ENCODE results near the gene CAPRIN2. TPM values are rescaled to one million over a fixed set of nuclear protein-coding genes. Genes with fewer than 3 reads are reported as not detected.

The CAPRIN2 gene
- total RNA-seq, 1 donor, result 18.3 TPM

GRCh38 chr12:30748147-30748546 lies 6.6 kb downstream of the CAPRIN2 start:
- Histone ChIP-seq H3K4me1 (ENCODE audit: insufficient read depth, low read length) (peaks cover under 1% of the 10 kb centered on the region), H3K4me3 (ENCODE audit: low read length) (no peak overlapping the region), H3K9me3 (ENCODE audit: low read depth, low read length) (no peaks in the 10 kb centered on the region), H3K27me3 (ENCODE audit: insufficient read depth, low read length) (no peaks in the 10 kb centered on the region)

DNA sequence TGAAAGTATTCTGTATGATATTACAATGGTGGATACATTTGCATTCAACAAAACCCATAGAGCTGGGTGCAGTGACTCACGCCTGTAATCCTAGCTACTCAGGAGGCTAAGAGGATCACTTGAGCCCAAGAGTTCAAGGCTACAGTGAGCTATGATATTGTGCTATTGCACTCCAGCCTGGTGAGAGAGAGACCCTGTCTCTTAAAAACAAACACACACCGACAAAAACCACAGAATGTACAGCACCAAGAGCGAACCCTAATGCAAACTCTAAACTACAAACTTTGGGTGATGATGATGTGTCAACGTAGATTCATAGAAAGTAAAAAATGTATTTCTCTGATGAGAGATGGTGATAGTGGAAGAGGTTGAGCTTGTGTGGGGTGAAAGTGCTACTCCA lies 8.6 kb downstream of the CAPRIN2 start:
- Histone ChIP-seq H3K4me3 (ENCODE audit: low read length) (no peak overlapping the region), H3K27me3 (ENCODE audit: insufficient read depth, low read length) (no peaks in the 10 kb centered on the region), H3K9me3 (ENCODE audit: low read depth, low read length) (no peaks in the 10 kb centered on the region), H3K4me1 (ENCODE audit: insufficient read depth, low read length) (no peaks in the 10 kb centered on the region)

DNA sequence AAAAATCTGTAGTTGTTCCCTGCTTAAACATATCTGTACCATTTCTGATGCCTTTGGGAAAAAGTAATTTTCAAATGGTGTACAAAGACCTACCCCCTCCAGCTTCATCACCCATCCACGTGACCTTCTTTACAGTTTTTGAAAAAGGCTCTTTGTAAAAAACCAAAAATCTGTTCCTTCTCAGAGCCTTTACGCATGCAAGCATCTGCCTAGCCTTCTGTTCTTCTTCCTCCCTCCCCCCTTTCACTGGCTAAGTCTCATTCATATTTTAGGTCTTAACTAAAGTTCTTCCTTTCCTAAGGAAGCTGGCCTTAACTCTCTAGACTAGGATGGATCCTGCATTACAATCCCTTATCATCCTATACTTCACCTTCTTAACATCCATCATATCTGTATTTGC lies 10.4 kb downstream of the CAPRIN2 start:
- Histone ChIP-seq H3K27me3 (ENCODE audit: insufficient read depth, low read length) (no peaks in the 10 kb centered on the region), H3K4me3 (ENCODE audit: low read length) (no peak overlapping the region), H3K9me3 (ENCODE audit: low read depth, low read length) (no peaks in the 10 kb centered on the region), H3K4me1 (ENCODE audit: insufficient read depth, low read length) (no peaks in the 10 kb centered on the region)

- Histone ChIP-seq H3K27me3 (ENCODE audit: insufficient read depth, low read length) (no peaks in the 10 kb centered on the region), H3K4me3 (ENCODE audit: low read length) (no peak overlapping the region), H3K4me1 (ENCODE audit: insufficient read depth, low read length) (no peaks in the 10 kb centered on the region), H3K9me3 (ENCODE audit: low read depth, low read length) (no peaks in the 10 kb centered on the region)
These were observed 14.5 kb downstream of the CAPRIN2 start for GRCh38 chr12:30740274-30740673.

GRCh38 chr12:30739020-30739419 lies 15.7 kb downstream of the CAPRIN2 start:
- Histone ChIP-seq H3K4me1 (ENCODE audit: insufficient read depth, low read length) (no peaks in the 10 kb centered on the region), H3K27me3 (ENCODE audit: insufficient read depth, low read length) (no peaks in the 10 kb centered on the region), H3K4me3 (ENCODE audit: low read length) (no peak overlapping the region), H3K9me3 (ENCODE audit: low read depth, low read length) (no peaks in the 10 kb centered on the region)

GRCh38 chr12:30732954-30733637 lies 21.7 kb downstream of the CAPRIN2 start:
- Histone ChIP-seq H3K27me3 (ENCODE audit: insufficient read depth, low read length) (no peaks in the 10 kb centered on the region), H3K4me1 (ENCODE audit: insufficient read depth, low read length) (no peaks in the 10 kb centered on the region), H3K4me3 (ENCODE audit: low read length) (no peak overlapping the region), H3K9me3 (ENCODE audit: low read depth, low read length) (no peaks in the 10 kb centered on the region)

DNA sequence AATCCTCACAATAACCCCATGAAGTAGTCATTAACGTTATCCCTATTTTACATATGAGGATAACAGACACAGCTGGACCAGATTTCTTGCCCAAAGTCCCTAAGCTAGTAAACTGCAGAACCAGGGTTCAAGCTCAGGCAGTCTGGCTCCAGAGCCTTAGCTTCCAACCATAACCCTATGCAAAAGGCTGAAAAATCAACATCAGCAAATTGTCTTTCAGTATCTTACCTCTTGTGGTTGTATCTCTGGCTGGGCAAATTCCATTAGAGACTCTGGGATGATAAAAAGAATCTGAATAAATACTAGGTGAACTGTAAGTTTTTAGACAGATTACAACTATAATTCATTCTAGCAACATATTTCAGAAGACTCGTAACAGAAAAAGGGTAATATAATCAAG lies 24.7 kb downstream of the CAPRIN2 start:
- Histone ChIP-seq H3K4me3 (ENCODE audit: low read length) (no peak overlapping the region), H3K9me3 (ENCODE audit: low read depth, low read length) (no peaks in the 10 kb centered on the region), H3K4me1 (ENCODE audit: insufficient read depth, low read length) (no peaks in the 10 kb centered on the region), H3K27me3 (ENCODE audit: insufficient read depth, low read length) (no peaks in the 10 kb centered on the region)

DNA sequence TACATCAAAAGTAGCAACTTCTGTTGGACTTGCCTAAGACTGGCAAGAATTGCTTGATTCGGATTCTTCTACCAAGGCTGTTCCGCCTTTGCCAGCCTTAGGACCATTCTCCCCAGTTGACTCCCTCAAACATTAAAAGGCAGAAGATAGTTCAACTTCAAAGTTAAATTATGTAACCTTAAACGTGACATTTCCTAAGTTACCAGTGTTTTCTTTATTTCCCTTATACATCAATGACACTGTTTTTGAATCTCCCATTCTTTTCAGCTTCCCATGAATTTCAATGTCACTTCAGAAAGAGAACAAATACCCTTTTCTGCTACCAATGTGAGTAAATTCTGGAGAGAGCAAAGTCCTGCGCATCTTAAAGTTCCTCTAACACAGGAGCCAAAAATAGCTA lies 25.2 kb downstream of the CAPRIN2 start:
- no peaks in the 10 kb centered on the region for H3K9me3 ChIP-seq (ENCODE audit: low read depth, low read length)
- H3K27me3 ChIP-seq (ENCODE audit: insufficient read depth, low read length), result no peaks in the 10 kb centered on the region
- no peak overlapping the region for H3K4me3 ChIP-seq (ENCODE audit: low read length)
- no peaks in the 10 kb centered on the region for H3K4me1 ChIP-seq (ENCODE audit: insufficient read depth, low read length)

- H3K4me1 ChIP-seq (ENCODE audit: insufficient read depth, low read length), result no peaks in the 10 kb centered on the region
- no peaks in the 10 kb centered on the region for H3K9me3 ChIP-seq (ENCODE audit: low read depth, low read length)
- no peak overlapping the region for H3K4me3 ChIP-seq (ENCODE audit: low read length)
- H3K27me3 ChIP-seq (ENCODE audit: insufficient read depth, low read length), result no peaks in the 10 kb centered on the region
These were observed 28.1 kb downstream of the CAPRIN2 start for GRCh38 chr12:30726647-30727046.

- no peaks in the 10 kb centered on the region for H3K27me3 ChIP-seq (ENCODE audit: insufficient read depth, low read length)
- no peaks in the 10 kb centered on the region for H3K4me1 ChIP-seq (ENCODE audit: insufficient read depth, low read length)
- H3K4me3 ChIP-seq (ENCODE audit: low read length), result no peak overlapping the region
- no peaks in the 10 kb centered on the region for H3K9me3 ChIP-seq (ENCODE audit: low read depth, low read length)
These were observed 29.0 kb downstream of the CAPRIN2 start for GRCh38 chr12:30725739-30726138.

GRCh38 chr12:30719060-30719459 lies 35.7 kb downstream of the CAPRIN2 start:
- Histone ChIP-seq H3K27me3 (ENCODE audit: insufficient read depth, low read length) (no peaks in the 10 kb centered on the region), H3K4me1 (ENCODE audit: insufficient read depth, low read length) (no peaks in the 10 kb centered on the region), H3K4me3 (ENCODE audit: low read length) (no peak overlapping the region), H3K9me3 (ENCODE audit: low read depth, low read length) (no peaks in the 10 kb centered on the region)

DNA sequence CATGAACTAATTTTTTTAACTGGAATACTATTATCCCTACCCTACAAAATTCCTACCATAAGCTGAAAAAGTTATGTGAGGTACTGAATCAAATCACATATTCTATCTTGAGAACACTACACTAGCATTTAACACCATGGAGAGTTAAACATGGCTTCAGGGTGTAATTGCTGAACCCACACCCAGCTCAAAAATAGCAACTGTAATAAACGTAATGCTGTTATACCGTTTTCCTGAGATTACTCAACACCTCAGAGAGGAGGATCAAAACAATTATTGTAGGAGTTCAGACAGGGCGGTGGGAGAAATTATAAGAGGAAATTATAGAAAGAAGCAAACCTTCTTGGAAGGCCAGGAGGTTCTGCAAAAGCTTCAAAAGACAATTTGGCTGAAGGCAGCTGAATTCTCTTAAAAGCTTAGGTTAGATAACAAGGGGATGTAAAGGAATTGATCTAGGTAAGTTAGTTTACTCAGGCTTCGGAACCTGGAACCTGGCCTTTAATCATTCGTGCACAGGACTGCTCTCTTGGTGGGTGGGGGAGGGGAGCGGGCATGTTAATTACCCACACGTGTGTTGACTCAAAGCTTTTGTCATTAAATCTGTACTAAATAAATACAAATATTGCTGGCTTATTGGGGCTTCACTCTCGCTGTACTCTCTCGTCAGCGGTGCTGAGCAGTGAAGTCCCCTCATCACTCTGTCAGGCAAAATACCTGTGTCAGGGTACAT lies 47.0 kb downstream of the CAPRIN2 start:
- no peak overlapping the region for H3K4me3 ChIP-seq (ENCODE audit: low read length)
- no peaks in the 10 kb centered on the region for H3K27me3 ChIP-seq (ENCODE audit: insufficient read depth, low read length)
- H3K4me1 ChIP-seq (ENCODE audit: insufficient read depth, low read length), result no peaks in the 10 kb centered on the region
- H3K9me3 ChIP-seq (ENCODE audit: low read depth, low read length), result no peaks in the 10 kb centered on the region

DNA sequence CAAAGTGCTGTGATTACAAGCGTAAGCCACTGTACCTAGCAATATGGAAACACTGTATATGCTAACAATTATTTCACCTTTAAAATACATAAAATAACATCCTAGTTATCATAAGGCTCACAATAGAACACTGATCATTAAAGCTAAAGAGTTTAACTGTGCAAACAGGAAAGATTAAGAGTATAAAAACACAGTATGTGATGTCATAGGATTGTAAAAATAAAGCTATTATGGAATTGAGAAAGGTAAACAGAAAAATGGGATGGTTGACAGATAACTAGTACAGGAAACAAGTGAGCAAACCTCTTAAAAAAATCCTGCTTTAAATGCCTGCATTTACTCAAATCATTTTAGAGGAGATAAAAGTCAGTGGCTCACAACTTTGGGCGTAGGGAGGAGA lies 48.3 kb downstream of the CAPRIN2 start:
- Histone ChIP-seq H3K27me3 (ENCODE audit: insufficient read depth, low read length) (no peaks in the 10 kb centered on the region), H3K4me1 (ENCODE audit: insufficient read depth, low read length) (no peaks in the 10 kb centered on the region), H3K4me3 (ENCODE audit: low read length) (no peak overlapping the region), H3K9me3 (ENCODE audit: low read depth, low read length) (no peaks in the 10 kb centered on the region)

DNA sequence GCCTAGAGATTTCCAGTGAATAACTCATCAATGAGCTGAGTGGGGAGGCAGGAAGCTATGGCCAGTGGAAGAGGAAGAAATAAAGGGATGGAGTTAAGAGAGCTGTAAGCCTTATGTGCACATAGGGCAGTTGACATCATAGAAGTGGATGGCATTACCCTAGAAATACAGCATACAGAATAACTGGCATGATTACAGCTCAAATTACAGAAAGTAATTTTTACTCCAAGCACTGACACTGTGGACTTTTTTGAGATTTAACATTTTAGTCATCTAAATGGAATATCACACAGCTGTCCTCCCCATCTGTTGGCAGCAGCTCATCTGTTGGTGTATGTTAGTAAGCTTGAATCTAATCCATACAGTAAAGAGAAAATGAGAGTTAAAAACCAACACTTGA lies 53.7 kb downstream of the CAPRIN2 start:
- Histone ChIP-seq H3K4me1 (ENCODE audit: insufficient read depth, low read length) (peaks cover 6% of the 10 kb centered on the region), H3K9me3 (ENCODE audit: low read depth, low read length) (no peaks in the 10 kb centered on the region), H3K27me3 (ENCODE audit: insufficient read depth, low read length) (no peaks in the 10 kb centered on the region), H3K4me3 (ENCODE audit: low read length) (no peak overlapping the region)

GRCh38 chr12:30700216-30700900 lies 54.4 kb downstream of the CAPRIN2 start:
- Histone ChIP-seq H3K9me3 (ENCODE audit: low read depth, low read length) (no peaks in the 10 kb centered on the region), H3K4me3 (ENCODE audit: low read length) (no peak overlapping the region), H3K4me1 (ENCODE audit: insufficient read depth, low read length) (peaks cover 7% of the 10 kb centered on the region), H3K27me3 (ENCODE audit: insufficient read depth, low read length) (no peaks in the 10 kb centered on the region)

Data from mononuclear cell (primary cell).